HEK293 (cell line): ENCODE measurements around the gene NUDT22.

Experiments used
- BCL11A ChIP-seq: fragments of 450-650 bp; formaldehyde crosslinking; IDR thresholded peaks from 2 replicates; pipeline ENCODE4 v1.5.1; 2016; ENCODE audit warnings: low read depth, missing biosample characterization, missing genetic modification characterization
- GLIS1 ChIP-seq: fragments of 450-650 bp; formaldehyde crosslinking; IDR thresholded peaks from 2 replicates; pipeline ENCODE4 v1.5.1; 2016; ENCODE audit warnings: missing biosample characterization, missing genetic modification characterization
- HOXD13 ChIP-seq: sonication (generic); formaldehyde crosslinking; IDR thresholded peaks from 2 replicates; pipeline ENCODE4 v1.8.0; 2022; ENCODE audit warnings: missing genetic modification reagents, borderline replicate concordance
- KLF9 ChIP-seq: fragments of 450-650 bp; formaldehyde crosslinking; IDR thresholded peaks from 2 replicates; pipeline ENCODE4 v1.5.1; 2016; ENCODE audit warnings: missing biosample characterization, missing genetic modification characterization, low read depth
- MYNN ChIP-seq: fragments of 450-650 bp; formaldehyde crosslinking; IDR thresholded peaks from 2 replicates; pipeline ENCODE4 v1.5.1; 2016; ENCODE audit warnings: missing biosample characterization, missing genetic modification characterization, borderline replicate concordance
- REPIN1 ChIP-seq: fragments of 450-650 bp; formaldehyde crosslinking; IDR thresholded peaks from 2 replicates; pipeline ENCODE4 v1.5.1; 2017; ENCODE audit warnings: missing biosample characterization, missing genetic modification characterization, low read depth
- SETDB1 ChIP-seq: IDR thresholded peaks from one replicate; pipeline ENCODE4 v1.6.1; 2017; ENCODE audit warnings: mild to moderate bottlenecking, low read length, moderate library complexity, mixed read lengths; ENCODE audit not compliant: insufficient read length
- ZBTB17 ChIP-seq: fragments of 450-650 bp; formaldehyde crosslinking; IDR thresholded peaks from 2 replicates; pipeline ENCODE4 v1.5.1; 2016; ENCODE audit warnings: missing biosample characterization, missing genetic modification characterization
- ZFP37 ChIP-seq: fragments of 450-650 bp; formaldehyde crosslinking; IDR thresholded peaks from 2 replicates; pipeline ENCODE4 v1.5.1; 2016; ENCODE audit warnings: missing biosample characterization, missing genetic modification characterization
- ZNF138 ChIP-seq: fragments of 450-650 bp; formaldehyde crosslinking; IDR thresholded peaks from 2 replicates; pipeline ENCODE4 v1.5.1; 2016; ENCODE audit warnings: missing biosample characterization, missing genetic modification characterization, borderline replicate concordance
- ZNF140 ChIP-seq: fragments of 450-650 bp; formaldehyde crosslinking; IDR thresholded peaks from 2 replicates; pipeline ENCODE4 v1.5.1; 2016; ENCODE audit warnings: missing biosample characterization, missing genetic modification characterization
- ZNF169 ChIP-seq: fragments of 450-650 bp; formaldehyde crosslinking; IDR thresholded peaks from 2 replicates; pipeline ENCODE4 v1.5.1; 2016; ENCODE audit warnings: missing biosample characterization, missing genetic modification characterization
- ZNF274 ChIP-seq, 2 experiments: fragments of 200-500 bp in 1 of 2; fragments of 450-650 bp in 1 of 2; sonication (Bioruptor generic) in 1 of 2; formaldehyde crosslinking in 1 of 2; IDR thresholded peaks; 2 replicates each; pipeline versions ENCODE4 v1.5.1 to v1.6.1; 2014 to 2016; ENCODE audit warnings: borderline replicate concordance in 1 of 2, inconsistent platforms in 1 of 2, low read length in 1 of 2, missing biosample characterization in 1 of 2, missing genetic modification characterization in 1 of 2
- ZNF549 ChIP-seq: fragments of 450-650 bp; IDR thresholded peaks from 2 replicates; pipeline ENCODE4 v1.5.1; 2018; ENCODE audit warnings: missing biosample characterization, missing genetic modification characterization, mild to moderate bottlenecking, inconsistent platforms, moderate library complexity
- ZNF558 ChIP-seq: fragments of 450-650 bp; formaldehyde crosslinking; IDR thresholded peaks from 2 replicates; pipeline ENCODE4 v1.5.1; 2016; ENCODE audit warnings: missing biosample characterization, missing genetic modification characterization
- ZNF658 ChIP-seq: fragments of 450-650 bp; formaldehyde crosslinking; IDR thresholded peaks from 2 replicates; pipeline ENCODE4; 2016; ENCODE audit warnings: missing biosample characterization, missing genetic modification characterization
- TF ChIP-seq, protein P1 (sequence below): fragments of 450-650 bp; formaldehyde crosslinking; IDR thresholded peaks from 2 replicates; pipeline ENCODE4 v1.5.1; 2016; ENCODE audit warnings: missing biosample characterization, missing genetic modification characterization
- TF ChIP-seq, protein P2 (sequence below): fragments of 450-650 bp; formaldehyde crosslinking; IDR thresholded peaks from 2 replicates; pipeline ENCODE4 v1.5.1; 2017; ENCODE audit warnings: missing biosample characterization, missing genetic modification characterization
- TF ChIP-seq, protein P3 (sequence below): fragments of 450-650 bp; formaldehyde crosslinking; IDR thresholded peaks from 2 replicates; pipeline ENCODE4 v1.5.1; 2016; ENCODE audit warnings: missing biosample characterization, missing genetic modification characterization
- TF ChIP-seq, protein P4 (sequence below): fragments of 450-650 bp; formaldehyde crosslinking; optimal IDR thresholded peaks from 2 replicates; pipeline ENCODE3; 2016; ENCODE audit warnings: missing biosample characterization, mild to moderate bottlenecking, missing genetic modification characterization
- TF ChIP-seq, protein P5 (sequence below): fragments of 450-650 bp; formaldehyde crosslinking; IDR thresholded peaks from 2 replicates; pipeline ENCODE4 v1.5.1; 2016; ENCODE audit warnings: missing biosample characterization, missing genetic modification characterization
- TF ChIP-seq, protein P6 (sequence below): fragments of 450-650 bp; formaldehyde crosslinking; IDR thresholded peaks from 2 replicates; pipeline ENCODE4 v1.5.1; 2016; ENCODE audit warnings: missing biosample characterization, missing genetic modification characterization
- TF ChIP-seq, protein P7 (sequence below): fragments of 450-650 bp; formaldehyde crosslinking; IDR thresholded peaks from 2 replicates; pipeline ENCODE4 v1.5.1; 2016; ENCODE audit warnings: missing biosample characterization, missing genetic modification characterization, low read depth

Gene NUDT22

DNA sequence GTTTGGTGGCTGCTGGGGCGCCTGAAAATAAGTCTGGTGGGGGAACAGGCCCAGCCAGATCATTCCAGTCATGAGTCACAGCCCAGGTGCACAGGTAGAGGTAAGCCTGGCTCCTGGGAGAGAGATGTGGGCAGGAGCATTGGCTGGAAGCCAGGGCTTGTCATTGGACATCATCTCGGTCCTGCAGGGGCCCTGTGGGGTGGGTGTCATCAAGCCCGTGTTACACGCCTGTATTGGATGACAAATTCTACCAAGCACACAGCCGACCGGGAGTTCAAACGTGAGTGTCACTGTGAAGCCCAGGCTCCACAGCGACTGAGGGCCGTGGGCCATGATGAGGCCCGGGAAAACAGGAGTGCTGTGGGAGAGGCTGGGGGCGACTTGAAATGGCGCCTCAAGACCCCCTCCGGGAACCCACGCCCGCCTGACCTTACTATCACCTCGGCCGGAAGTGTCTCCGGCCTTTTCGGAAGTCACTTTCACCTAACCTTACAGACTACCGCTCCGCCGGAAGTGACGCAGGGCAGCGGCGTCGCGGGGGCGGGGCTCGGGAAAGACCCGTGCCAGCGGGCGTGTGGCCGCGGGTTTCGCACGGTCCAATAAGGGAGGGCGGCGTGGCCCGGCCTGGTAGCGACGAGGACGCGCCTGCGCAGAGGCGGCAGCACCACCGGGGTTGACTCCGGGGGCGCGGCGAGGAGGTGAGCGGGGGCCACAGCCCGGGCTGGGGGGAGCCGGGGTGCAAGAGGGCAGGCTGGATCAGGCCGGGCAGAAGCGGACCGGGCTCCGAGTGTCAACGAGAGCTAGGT is 14.6 kb downstream of the NUDT22 start, which contains the start of gene FKBP2 (continued):
- no peak for TF ChIP-seq ZBTB17
- TF ChIP-seq ZNF658 (tag by site-specific recombination), result no peak
- TF ChIP-seq, protein P1, sequence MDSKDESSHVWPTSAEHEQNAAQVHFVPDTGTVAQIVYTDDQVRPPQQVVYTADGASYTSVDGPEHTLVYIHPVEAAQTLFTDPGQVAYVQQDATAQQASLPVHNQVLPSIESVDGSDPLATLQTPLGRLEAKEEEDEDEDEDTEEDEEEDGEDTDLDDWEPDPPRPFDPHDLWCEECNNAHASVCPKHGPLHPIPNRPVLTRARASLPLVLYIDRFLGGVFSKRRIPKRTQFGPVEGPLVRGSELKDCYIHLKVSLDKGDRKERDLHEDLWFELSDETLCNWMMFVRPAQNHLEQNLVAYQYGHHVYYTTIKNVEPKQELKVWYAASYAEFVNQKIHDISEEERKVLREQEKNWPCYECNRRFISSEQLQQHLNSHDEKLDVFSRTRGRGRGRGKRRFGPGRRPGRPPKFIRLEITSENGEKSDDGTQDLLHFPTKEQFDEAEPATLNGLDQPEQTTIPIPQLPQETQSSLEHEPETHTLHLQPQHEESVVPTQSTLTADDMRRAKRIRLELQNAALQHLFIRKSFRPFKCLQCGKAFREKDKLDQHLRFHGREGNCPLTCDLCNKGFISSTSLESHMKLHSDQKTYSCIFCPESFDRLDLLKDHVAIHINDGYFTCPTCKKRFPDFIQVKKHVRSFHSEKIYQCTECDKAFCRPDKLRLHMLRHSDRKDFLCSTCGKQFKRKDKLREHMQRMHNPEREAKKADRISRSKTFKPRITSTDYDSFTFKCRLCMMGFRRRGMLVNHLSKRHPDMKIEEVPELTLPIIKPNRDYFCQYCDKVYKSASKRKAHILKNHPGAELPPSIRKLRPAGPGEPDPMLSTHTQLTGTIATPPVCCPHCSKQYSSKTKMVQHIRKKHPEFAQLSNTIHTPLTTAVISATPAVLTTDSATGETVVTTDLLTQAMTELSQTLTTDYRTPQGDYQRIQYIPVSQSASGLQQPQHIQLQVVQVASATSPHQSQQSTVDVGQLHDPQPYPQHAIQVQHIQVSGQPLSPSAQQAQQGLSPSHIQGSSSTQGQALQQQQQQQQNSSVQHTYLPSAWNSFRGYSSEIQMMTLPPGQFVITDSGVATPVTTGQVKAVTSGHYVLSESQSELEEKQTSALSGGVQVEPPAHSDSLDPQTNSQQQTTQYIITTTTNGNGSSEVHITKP, result peak; percentile 51; the same call in 1 of the 2 replicates
- TF ChIP-seq HOXD13 (CRISPR knock-in tag), result no peak
- TF ChIP-seq ZNF549 (tag by site-specific recombination), result no peak
- no peak for TF ChIP-seq ZNF558 (tag by site-specific recombination)
- no peak for TF ChIP-seq SETDB1
- TF ChIP-seq, protein P2, sequence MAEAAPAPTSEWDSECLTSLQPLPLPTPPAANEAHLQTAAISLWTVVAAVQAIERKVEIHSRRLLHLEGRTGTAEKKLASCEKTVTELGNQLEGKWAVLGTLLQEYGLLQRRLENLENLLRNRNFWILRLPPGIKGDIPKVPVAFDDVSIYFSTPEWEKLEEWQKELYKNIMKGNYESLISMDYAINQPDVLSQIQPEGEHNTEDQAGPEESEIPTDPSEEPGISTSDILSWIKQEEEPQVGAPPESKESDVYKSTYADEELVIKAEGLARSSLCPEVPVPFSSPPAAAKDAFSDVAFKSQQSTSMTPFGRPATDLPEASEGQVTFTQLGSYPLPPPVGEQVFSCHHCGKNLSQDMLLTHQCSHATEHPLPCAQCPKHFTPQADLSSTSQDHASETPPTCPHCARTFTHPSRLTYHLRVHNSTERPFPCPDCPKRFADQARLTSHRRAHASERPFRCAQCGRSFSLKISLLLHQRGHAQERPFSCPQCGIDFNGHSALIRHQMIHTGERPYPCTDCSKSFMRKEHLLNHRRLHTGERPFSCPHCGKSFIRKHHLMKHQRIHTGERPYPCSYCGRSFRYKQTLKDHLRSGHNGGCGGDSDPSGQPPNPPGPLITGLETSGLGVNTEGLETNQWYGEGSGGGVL (tag by site-specific recombination), result no peak; the same call in 1 of the 2 replicates
- TF ChIP-seq, protein P3, sequence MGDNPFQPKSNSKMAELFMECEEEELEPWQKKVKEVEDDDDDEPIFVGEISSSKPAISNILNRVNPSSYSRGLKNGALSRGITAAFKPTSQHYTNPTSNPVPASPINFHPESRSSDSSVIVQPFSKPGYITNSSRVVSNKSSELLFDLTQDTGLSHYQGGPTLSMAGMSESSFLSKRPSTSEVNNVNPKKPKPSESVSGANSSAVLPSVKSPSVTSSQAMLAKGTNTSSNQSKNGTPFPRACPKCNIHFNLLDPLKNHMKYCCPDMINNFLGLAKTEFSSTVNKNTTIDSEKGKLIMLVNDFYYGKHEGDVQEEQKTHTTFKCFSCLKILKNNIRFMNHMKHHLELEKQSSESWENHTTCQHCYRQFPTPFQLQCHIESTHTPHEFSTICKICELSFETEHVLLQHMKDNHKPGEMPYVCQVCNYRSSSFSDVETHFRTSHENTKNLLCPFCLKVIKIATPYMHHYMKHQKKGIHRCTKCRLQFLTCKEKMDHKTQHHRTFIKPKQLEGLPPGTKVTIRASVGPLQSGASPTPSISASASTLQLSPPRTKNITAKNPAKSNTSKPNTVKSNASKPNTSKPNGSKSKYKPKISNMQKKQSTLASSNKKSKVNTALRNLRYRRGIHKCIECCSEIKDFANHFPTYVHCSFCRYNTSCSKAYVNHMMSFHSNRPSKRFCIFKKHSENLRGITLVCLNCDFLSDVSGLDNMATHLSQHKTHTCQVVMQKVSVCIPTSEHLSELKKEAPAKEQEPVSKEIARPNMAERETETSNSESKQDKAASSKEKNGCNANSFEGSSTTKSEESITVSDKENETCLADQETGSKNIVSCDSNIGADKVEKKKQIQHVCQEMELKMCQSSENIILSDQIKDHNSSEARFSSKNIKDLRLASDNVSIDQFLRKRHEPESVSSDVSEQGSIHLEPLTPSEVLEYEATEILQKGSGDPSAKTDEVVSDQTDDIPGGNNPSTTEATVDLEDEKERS (tag by site-specific recombination), result no peak
- TF ChIP-seq BCL11A (tag by site-specific recombination), result 0 out of 2 replicates have a peak, but pooled peaks have one; percentile 12
- no peak for TF ChIP-seq ZNF138 (tag by site-specific recombination)
- TF ChIP-seq REPIN1, result no peak
- TF ChIP-seq, protein P4, sequence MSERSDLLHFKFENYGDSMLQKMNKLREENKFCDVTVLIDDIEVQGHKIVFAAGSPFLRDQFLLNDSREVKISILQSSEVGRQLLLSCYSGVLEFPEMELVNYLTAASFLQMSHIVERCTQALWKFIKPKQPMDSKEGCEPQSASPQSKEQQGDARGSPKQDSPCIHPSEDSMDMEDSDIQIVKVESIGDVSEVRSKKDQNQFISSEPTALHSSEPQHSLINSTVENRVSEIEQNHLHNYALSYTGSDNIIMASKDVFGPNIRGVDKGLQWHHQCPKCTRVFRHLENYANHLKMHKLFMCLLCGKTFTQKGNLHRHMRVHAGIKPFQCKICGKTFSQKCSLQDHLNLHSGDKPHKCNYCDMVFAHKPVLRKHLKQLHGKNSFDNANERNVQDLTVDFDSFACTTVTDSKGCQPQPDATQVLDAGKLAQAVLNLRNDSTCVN (tag by site-specific recombination), result peak; percentile 93
- TF ChIP-seq, protein P5, sequence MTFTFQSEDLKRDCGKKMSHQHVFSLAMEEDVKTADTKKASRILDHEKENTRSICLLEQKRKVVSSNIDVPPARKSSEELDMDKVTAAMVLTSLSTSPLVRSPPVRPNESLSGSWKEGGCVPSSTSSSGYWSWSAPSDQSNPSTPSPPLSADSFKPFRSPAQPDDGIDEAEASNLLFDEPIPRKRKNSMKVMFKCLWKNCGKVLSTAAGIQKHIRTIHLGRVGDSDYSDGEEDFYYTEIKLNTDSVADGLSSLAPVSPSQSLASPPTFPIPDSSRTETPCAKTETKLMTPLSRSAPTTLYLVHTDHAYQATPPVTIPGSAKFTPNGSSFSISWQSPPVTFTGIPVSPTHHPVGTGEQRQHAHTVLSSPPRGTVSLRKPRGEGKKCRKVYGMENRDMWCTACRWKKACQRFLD, result no peak
- no peak for TF ChIP-seq ZNF169 (tag by site-specific recombination)
- no peak for TF ChIP-seq GLIS1 (tag by site-specific recombination)
- no peak for TF ChIP-seq ZFP37 (tag by site-specific recombination)
- no peak for TF ChIP-seq ZNF140 (tag by site-specific recombination)
- TF ChIP-seq MYNN (tag by site-specific recombination), result no peak
- TF ChIP-seq, protein P6, sequence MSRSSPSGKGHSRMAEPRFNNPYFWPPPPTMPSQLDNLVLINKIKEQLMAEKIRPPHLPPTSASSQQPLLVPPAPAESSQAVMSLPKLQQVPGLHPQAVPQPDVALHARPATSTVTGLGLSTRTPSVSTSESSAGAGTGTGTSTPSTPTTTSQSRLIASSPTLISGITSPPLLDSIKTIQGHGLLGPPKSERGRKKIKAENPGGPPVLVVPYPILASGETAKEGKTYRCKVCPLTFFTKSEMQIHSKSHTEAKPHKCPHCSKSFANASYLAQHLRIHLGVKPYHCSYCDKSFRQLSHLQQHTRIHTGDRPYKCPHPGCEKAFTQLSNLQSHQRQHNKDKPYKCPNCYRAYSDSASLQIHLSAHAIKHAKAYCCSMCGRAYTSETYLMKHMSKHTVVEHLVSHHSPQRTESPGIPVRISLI (tag by site-specific recombination), result no peak
- TF ChIP-seq, protein P7, sequence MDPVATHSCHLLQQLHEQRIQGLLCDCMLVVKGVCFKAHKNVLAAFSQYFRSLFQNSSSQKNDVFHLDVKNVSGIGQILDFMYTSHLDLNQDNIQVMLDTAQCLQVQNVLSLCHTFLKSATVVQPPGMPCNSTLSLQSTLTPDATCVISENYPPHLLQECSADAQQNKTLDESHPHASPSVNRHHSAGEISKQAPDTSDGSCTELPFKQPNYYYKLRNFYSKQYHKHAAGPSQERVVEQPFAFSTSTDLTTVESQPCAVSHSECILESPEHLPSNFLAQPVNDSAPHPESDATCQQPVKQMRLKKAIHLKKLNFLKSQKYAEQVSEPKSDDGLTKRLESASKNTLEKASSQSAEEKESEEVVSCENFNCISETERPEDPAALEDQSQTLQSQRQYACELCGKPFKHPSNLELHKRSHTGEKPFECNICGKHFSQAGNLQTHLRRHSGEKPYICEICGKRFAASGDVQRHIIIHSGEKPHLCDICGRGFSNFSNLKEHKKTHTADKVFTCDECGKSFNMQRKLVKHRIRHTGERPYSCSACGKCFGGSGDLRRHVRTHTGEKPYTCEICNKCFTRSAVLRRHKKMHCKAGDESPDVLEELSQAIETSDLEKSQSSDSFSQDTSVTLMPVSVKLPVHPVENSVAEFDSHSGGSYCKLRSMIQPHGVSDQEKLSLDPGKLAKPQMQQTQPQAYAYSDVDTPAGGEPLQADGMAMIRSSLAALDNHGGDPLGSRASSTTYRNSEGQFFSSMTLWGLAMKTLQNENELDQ (tag by site-specific recombination), result no peak
- peak; percentile 34; the same call in 1 of the 2 replicates for TF ChIP-seq KLF9 (tag by site-specific recombination)
- no peak for TF ChIP-seq ZNF274 (IDR thresholded peaks at IDR 0.05; ENCODE audit: low read length)
- TF ChIP-seq ZNF274 (tag by site-specific recombination; IDR thresholded peaks at IDR 0.05; ENCODE audit: borderline replicate concordance), result no peak
